ENCODE results near the gene MCL1.

Gene MCL1

DNA sequence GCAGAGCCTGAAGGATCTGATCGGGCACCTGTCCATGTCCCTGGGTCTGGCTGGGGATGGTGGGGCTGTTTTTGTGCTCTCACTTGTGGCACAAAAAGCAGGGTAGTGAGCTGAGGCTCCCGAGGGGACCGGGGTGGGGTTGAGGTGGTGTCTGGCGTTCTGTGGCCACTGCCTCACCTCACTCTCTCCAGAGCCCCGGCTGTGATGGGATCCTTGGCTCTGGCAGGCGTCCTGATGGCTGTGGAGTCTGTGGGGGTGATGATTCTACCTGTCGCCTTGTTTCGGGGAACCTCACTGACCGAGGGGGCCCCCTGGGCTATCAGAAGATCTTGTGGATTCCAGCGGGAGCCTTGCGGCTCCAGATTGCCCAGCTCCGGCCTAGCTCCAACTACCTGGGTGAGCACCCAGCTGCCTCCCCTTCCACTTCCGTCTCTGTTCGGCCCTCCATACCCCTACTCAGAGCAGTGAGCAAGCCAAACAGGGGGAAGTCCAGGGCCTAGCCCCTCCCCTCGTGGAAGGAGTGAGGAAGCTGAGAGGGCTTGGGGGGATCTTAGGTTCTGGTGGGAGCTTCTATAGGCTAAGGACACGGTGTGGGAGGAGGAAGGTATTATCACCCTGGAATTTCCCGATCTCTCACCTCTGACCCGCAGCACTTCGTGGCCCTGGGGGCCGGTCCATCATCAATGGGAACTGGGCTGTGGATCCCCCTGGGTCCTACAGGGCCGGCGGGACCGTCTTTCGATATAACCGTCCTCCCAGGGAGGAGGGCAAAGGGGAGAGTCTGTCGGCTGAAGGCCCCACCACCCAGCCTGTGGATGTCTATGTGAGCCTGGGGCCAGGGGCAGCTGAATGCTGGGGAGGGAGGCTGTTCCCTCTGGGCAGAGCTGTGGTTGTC lies 23.2 kb downstream of the MCL1 start:
- TF ChIP-seq, protein P1, sequence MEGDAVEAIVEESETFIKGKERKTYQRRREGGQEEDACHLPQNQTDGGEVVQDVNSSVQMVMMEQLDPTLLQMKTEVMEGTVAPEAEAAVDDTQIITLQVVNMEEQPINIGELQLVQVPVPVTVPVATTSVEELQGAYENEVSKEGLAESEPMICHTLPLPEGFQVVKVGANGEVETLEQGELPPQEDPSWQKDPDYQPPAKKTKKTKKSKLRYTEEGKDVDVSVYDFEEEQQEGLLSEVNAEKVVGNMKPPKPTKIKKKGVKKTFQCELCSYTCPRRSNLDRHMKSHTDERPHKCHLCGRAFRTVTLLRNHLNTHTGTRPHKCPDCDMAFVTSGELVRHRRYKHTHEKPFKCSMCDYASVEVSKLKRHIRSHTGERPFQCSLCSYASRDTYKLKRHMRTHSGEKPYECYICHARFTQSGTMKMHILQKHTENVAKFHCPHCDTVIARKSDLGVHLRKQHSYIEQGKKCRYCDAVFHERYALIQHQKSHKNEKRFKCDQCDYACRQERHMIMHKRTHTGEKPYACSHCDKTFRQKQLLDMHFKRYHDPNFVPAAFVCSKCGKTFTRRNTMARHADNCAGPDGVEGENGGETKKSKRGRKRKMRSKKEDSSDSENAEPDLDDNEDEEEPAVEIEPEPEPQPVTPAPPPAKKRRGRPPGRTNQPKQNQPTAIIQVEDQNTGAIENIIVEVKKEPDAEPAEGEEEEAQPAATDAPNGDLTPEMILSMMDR (conservative IDR thresholded peaks at IDR 0.05; ENCODE audit: low read length): no peak
- DNase-seq (ENCODE audit: low read depth): no peak
- no peak overlapping the region for H3K4me3 ChIP-seq (ENCODE audit: low read length)

DNA sequence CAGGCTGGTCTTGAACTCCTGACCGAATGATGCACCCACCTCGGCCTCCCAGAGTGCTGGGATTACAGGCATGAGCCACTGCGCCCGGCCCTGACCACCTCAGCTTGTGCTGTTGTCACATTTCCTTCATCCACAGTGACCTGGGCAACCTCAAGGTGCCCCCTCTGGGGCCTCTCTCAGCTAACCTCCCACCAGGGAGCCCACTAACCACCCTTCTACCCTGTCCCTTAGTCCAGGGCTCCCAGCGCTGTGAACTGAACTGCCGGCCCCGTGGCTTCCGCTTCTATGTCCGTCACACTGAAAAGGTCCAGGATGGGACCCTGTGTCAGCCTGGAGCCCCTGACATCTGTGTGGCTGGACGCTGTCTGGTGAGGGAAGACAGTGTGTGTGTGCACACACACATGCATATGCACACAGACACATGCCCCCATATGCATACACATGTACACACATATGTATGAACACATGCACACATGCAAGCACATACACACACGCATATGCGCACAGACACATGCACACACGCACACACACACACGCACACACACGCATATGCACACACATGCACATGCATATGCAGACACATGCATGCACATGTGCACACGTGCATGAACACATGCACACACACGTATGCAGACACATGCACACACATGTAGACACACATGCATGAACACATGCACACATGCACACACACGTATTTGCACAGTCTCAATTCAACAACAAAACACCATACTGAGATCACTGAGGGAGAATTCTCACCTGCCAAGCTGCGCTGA lies 24.0 kb downstream of the MCL1 start:
- H3K4me3 ChIP-seq (ENCODE audit: low read length): no peak overlapping the region
- TF ChIP-seq, protein P1 (conservative IDR thresholded peaks at IDR 0.05; ENCODE audit: low read length): no peak
- DNase-seq (ENCODE audit: low read depth): no peak

DNA sequence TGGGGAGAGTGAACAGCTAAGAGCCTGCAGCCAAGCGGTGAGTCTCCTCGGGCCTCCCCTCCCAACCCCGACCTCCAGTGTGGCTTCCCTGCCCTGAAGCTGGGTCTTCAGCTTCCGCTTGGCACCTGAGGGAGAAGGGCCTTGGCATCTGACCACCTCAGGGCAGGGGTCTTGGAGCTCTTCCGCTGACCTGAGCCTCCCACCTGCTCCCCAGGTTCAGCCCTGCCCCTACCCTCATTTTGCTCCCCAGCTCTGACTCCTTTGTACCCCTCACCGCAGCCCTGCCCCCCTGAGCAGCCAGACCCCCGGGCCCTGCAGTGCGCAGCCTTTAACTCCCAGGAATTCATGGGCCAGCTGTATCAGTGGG lies 25.3 kb downstream of the MCL1 start:
- no peak overlapping the region for H3K4me3 ChIP-seq (ENCODE audit: low read length)
- DNase-seq (ENCODE audit: low read depth): no peak
- TF ChIP-seq, protein P1 (conservative IDR thresholded peaks at IDR 0.05; ENCODE audit: low read length): no peak

DNA sequence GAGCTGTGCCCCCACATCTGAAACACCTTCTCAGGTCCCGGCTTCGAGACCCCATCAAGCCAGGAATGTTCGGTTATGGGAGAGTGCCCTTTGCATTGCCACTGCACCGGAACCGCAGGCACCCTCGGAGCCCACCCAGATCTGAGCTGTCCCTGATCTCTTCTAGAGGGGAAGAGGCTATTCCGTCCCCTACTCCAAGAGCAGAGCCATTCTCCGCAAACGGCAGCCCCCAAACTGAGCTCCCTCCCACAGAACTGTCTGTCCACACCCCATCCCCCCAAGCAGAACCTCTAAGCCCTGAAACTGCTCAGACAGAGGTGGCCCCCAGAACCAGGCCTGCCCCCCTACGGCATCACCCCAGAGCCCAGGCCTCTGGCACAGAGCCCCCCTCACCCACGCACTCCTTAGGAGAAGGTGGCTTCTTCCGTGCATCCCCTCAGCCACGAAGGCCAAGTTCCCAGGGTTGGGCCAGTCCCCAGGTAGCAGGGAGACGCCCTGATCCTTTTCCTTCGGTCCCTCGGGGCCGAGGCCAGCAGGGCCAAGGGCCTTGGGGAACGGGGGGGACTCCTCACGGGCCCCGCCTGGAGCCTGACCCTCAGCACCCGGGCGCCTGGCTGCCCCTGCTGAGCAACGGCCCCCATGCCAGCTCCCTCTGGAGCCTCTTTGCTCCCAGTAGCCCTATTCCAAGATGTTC lies 25.9 kb downstream of the MCL1 start:
- no peak overlapping the region for H3K4me3 ChIP-seq (ENCODE audit: low read length)
- TF ChIP-seq, protein P1 (conservative IDR thresholded peaks at IDR 0.05; ENCODE audit: low read length): no peak

DNA sequence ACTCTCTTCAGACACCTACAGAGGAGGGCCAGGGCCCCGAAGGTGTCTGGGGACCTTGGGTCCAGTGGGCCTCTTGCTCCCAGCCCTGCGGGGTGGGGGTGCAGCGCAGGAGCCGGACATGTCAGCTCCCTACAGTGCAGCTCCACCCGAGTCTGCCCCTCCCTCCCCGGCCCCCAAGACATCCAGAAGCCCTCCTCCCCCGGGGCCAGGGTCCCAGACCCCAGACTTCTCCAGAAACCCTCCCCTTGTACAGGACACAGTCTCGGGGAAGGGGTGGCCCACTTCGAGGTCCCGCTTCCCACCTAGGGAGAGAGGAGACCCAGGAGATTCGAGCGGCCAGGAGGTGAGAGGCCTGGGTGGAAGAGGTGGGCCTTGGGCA lies 26.5 kb downstream of the MCL1 start:
- no peak for DNase-seq (ENCODE audit: low read depth)
- no peak overlapping the region for H3K4me3 ChIP-seq (ENCODE audit: low read length)
- TF ChIP-seq, protein P1 (conservative IDR thresholded peaks at IDR 0.05; ENCODE audit: low read length): no peak

More for the DNA sequence above, 25.9 kb downstream of the MCL1 start:
- no peak for DNase-seq (ENCODE audit: low read depth)

DNA sequence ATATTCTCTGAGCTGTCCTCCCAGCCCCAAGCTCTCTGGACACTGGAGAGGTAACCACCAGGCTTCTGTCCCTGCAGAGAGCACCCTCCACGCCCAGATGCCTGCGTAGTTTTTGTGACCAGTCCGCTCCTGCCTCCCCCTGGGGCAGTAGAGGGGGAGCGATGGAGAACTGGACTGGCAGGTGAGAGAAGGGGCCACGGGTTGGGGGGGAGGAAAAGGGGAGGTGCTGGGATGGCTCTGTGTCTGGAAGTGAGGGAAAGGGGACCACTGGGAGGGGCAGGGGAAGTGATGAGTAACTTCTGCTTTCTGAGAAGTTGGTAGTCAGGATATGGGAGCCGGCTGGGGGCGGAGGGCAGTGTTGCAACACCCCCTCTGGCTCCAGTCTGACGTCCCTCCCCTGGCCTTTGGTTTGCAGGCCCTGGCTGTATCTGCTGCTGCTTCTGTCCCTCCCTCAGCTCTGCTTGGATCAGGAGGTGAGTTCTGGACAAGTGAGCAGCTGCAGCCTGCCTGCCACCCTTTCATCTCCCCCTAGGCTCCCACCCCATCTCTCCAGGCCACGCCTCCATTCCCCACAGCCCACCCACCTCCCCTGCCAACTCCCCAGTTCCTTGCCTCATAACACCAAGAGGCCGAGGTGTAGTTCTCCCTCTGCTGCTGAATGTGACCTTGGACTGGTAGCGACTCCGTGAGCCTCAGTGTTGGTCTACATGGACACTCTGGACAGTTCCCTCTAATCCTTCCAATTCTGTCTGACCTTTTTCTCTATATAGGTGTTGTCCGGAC lies 27.1 kb downstream of the MCL1 start:
- TF ChIP-seq, protein P1 (conservative IDR thresholded peaks at IDR 0.05; ENCODE audit: low read length): no peak; the same call in 1 of the 2 replicates
- DNase-seq (ENCODE audit: low read depth): peak; percentile 88
- H3K4me3 ChIP-seq (ENCODE audit: low read length): no peak overlapping the region; the same call in 1 of the 2 replicates

Measured in AG10803 (cell line).